Esophagus squamous epithelium (tissue), 5 donors: ENCODE results near the gene PHC2. TPM values are rescaled to one million over a fixed set of nuclear protein-coding genes. Genes with fewer than 3 reads are reported as not detected.
A peak's percentile ranks its signal among the peaks of the same experiment; 100 is the strongest.

Source experiments
- DNase-seq: peaks from one replicate; lab custom pipeline; 2025; lab: John Stamatoyannopoulos, UW
- H3K27ac ChIP-seq, 4 donors: fragments of 200-600 bp; sonication (generic); one replicate each; pipeline ENCODE4 v1.5.1; 2016 to 2019; ENCODE audit warnings: mild to moderate bottlenecking in 1 of 4
- H3K27me3 ChIP-seq, 4 donors: fragments of 200-600 bp; sonication (generic); 1 replicate in 3 of 4; 2 replicates in 1 of 4; pipeline versions ENCODE4 v1.5.1 to v1.6.0; 2017 to 2021; ENCODE audit warnings: antibody characterized with exemption in 1 of 4
- H3K36me3 ChIP-seq, 3 donors: fragments of 200-600 bp; sonication (generic); one replicate each; pipeline ENCODE4 v1.5.1; 2016 to 2019
- H3K4me1 ChIP-seq, 3 donors: fragments of 200-600 bp; sonication (generic); one replicate each; pipeline ENCODE4 v1.5.1; 2017 to 2019
- H3K4me3 ChIP-seq, 4 donors: fragments of 200-600 bp; sonication (generic); 1 replicate in 3 of 4; 2 replicates in 1 of 4; pipeline ENCODE4 v1.5.1; 2016 to 2019; ENCODE audit warnings: mild to moderate bottlenecking in 2 of 4, moderate library complexity in 1 of 4
- H3K9me3 ChIP-seq, 3 donors: fragments of 200-600 bp; sonication (generic); one replicate each; pipeline ENCODE4 v1.5.1; 2016 to 2019
- CTCF ChIP-seq, 6 experiments: fragments of 450-650 bp in 4 of 6; fragments of 200-600 bp in 2 of 6; sonication (generic) in 2 of 6; IDR thresholded peaks; one replicate each; pipeline ENCODE4 v1.5.1; 2016 to 2019; ENCODE audit warnings: antibody characterized with exemption in 6 of 6, mild to moderate bottlenecking in 4 of 6, moderate library complexity in 4 of 6
- POLR2A ChIP-seq, 4 donors: fragments of 450-650 bp; IDR thresholded peaks; one replicate each; pipeline ENCODE4 v1.6.1; 2017; ENCODE audit warnings: antibody characterized with exemption in 4 of 4, mild to moderate bottlenecking in 4 of 4, moderate library complexity in 3 of 4
- WGBS, 2 donors: methylation state at CpG; one replicate each; pipeline ENCODE4 v1.1.5; 2018; 5-methylcytosine and 5-hydroxymethylcytosine counted together
- intact Hi-C: fragments of 100-400 bp; cut with DNase I; formaldehyde crosslinking; loops from one replicate; pipeline ENCODE4 v1.15.0; 2022
- total RNA-seq, 4 donors: library from RNA; depleted of rRNA; stranded (reverse); fragments of >200 nt; gene quantifications; one replicate each; pipeline ENCODE4 v1.1.0, GENCODE V29; 2016
- donor health status: DM: yes; HTN: yes; CAD: no.

Gene PHC2
- total RNA-seq, 4 donors from 2014 or later, result 27.4 to 92.1 (median 50.6) TPM

DNA sequence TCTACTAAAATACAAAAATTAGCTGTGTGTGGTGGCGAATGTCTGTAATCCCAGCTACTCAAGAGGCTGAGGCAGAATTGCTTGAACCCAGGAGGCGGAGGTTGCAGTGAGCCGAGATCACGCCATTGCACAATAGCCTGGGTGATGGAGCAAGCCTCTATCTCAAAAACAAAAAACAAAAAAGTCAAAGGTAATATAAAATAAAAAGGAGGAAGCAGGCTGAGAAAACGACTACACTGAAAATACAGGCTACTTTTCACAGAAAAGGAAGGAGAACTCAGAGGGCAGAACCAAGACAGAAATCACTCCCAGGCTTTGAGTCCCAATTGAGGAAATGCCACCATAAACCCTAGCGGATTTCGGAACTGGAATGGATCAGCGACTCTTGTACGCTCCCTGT, 104.1 kb downstream of the PHC2 start:
- DNase-seq, result no peak
- Histone ChIP-seq H3K27ac (peak overlapping the region in 2 of 4 donors; percentile 16 to 40), H3K4me3 (no peak overlapping the region), H3K4me1 (peaks cover 0 to 58% (median 21%) of the 10 kb centered on the region in 3 donors), H3K9me3 (no peaks in the 10 kb centered on the region), H3K36me3 (peaks cover 69 to 100% (median 82%) of the 10 kb centered on the region in 3 donors), H3K27me3 (no peaks in the 10 kb centered on the region)
- TF ChIP-seq CTCF (IDR thresholded peaks at IDR 0.05) (no peak), POLR2A (IDR thresholded peaks at IDR 0.05) (no peak)
- intact Hi-C loops, result no loop called here
- WGBS, 2 donors, result 76% methylated on average over 9 of the region's 9 CpGs

DNA sequence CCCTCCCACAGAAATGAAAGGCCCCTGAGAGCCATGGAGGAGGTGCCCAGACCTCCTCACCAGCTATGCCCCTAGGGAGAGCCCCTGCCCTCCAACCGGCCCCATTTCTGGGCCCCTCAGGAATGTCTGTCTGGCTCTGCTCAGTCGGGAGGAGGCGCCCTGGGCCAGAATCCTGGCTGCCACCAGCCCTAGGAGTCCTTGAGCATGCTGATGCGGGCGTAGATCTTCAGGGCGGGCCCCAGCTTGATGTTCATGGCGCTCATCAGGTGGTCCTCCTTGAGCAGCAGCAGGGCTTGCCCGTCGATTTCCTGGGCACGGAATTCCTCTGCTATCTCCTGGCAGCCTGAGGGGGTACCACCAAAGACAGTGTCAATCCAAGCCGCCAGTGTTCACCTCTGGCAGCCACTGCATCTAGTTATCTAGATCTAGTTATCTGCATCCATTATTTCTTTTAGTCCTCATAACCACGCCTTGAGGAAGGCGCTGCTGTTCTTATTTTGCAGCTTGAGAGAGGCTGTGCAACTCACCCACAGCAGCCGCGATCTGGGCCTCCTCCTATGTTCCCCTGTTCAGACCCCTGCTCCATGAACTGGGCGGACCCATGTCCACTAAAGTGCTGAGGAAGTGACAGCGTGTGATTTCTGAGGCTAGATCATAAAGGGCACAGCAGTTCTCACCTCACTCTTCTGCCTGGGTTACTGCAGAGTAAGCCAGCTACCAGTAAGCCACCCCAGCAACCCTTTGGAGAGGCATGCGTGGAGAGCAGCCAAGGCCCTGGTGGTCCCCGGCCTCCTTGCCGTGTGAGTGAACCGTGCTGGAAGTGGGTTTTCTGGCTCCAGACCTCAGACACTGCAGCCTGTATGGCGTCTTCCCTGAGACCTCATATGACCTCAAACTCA, 106.0 kb downstream of the PHC2 start:
- Histone ChIP-seq H3K27me3 (no peaks in the 10 kb centered on the region), H3K27ac (peak overlapping the region in 1 of 4 donors; percentile 10), H3K4me3 (no peak overlapping the region), H3K4me1 (peaks cover 0 to 44% (median 16%) of the 10 kb centered on the region in 3 donors), H3K9me3 (no peaks in the 10 kb centered on the region), H3K36me3 (peaks cover 51 to 83% (median 65%) of the 10 kb centered on the region in 3 donors)
- DNase-seq, result no peak
- TF ChIP-seq POLR2A (IDR thresholded peaks at IDR 0.05) (no peak), CTCF (IDR thresholded peaks at IDR 0.05) (no peak)
- intact Hi-C loops, result no loop called here
- WGBS, 2 donors, result 70 to 78% methylated on average over 9 to 16 of the region's 22 CpGs

DNA sequence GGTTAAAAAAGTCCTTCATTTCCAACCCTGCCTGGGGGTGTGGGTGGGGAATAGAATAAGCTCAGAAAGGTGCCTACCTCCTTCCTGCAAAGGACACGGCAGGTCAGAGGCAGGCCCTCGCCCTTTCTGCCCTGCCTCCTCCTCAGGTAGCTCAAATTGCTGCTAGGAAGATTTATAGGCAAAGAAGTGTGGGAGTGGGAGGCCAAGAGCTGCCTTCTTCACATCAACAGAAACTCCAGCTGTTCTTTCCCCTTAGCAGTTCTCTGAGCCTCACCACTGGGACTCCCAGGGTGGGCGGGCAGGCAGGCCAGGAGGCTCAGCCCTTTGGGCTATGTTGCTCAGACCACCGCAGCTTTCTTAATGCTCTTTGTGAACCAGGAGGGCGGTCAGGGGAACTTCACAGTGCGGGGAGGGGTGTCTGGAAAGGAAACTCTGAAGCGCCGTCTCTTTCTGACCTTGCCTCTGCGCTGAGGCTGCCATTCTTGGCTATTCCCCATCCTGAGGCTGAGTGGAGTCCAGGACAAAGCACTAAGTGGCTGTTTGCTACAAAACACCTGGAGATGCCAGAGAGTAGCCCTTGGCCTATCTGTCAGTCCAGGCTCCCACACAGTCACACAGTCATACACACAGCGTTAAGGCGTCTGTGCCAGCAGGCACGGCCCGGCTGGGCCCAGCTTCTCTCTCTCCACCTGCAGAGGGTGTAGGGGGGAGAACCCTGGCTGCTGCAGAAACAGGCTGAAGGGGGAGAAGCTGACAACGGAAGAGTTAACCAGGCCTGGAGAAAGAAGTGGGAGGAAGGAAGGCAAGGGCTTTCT, 107.0 kb downstream of the PHC2 start:
- Histone ChIP-seq H3K4me1 (peaks cover 0 to 33% (median 16%) of the 10 kb centered on the region in 3 donors), H3K4me3 (no peak overlapping the region), H3K27me3 (no peaks in the 10 kb centered on the region), H3K9me3 (no peaks in the 10 kb centered on the region), H3K36me3 (peaks cover 41 to 72% (median 56%) of the 10 kb centered on the region in 3 donors), H3K27ac (peak overlapping the region in 1 of 4 donors; percentile 10)
- intact Hi-C loops, result no loop called here
- WGBS, 2 donors, result 71 to 80% methylated on average over 6 to 8 of the region's 14 CpGs
- TF ChIP-seq CTCF (IDR thresholded peaks at IDR 0.05), result no peak
- TF ChIP-seq POLR2A (IDR thresholded peaks at IDR 0.05), result no peak
- no peak for DNase-seq

DNA sequence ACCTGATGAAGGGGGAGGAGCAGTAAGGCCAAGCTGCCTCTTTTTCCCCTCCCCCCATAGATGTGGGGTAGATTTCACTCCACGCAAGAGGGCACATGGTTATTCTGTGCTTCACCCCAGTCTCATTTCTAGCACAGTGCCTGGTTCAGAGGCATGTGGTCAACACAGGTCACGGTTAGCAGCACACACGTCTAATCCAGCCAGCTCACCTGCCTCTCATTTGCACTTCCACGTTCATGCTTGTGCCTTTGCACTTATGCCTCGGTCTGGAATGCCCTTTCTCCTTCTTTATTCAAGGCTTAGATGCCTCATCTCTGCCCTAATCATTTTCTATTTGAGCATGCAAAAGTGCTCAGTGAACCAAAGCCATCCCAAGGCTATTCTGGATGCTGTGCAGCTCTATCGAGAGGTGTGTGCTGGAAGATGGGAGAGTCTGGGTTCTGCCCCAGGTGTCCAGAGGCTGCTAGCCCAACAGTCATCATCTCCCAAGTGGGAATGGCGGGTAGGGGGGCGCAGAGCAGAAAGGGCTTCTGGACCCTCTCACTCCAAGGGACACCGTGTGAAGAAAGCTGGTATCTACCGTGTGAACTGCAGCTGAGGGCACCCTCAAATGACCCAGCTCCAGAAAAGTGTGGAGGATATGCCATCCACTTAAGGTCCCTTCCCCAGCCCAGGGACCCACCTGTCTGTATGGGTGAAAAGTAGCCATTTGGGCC, 107.9 kb downstream of the PHC2 start:
- Histone ChIP-seq H3K9me3 (no peaks in the 10 kb centered on the region), H3K27me3 (no peaks in the 10 kb centered on the region), H3K27ac (no peak overlapping the region), H3K4me3 (no peak overlapping the region), H3K4me1 (peaks cover 0 to 25% (median 10%) of the 10 kb centered on the region in 3 donors), H3K36me3 (peaks cover 32 to 64% (median 49%) of the 10 kb centered on the region in 3 donors)
- intact Hi-C loops, result no loop called here
- DNase-seq, result no peak
- WGBS, 2 donors, result 66 to 78% methylated on average over 8 to 9 of the region's 10 CpGs
- no peak for TF ChIP-seq CTCF (IDR thresholded peaks at IDR 0.05)
- TF ChIP-seq POLR2A (IDR thresholded peaks at IDR 0.05), result no peak
